GM13977 (cell line): Measurements from ENCODE around the gene STK26.
"Not testable (repeated sequence)": the region's sequence is repeated elsewhere in the genome, so short reads cannot be mapped to it uniquely, and the experiment has no call there.

Experiments used
- DNase-seq: peaks from one replicate; pipeline ENCODE4 v3.0.0; 2012; ENCODE audit warnings: low spot score
- in situ Hi-C: fragments of 300-500 bp; cut with MboI; formaldehyde crosslinking; loops from one replicate; pipeline ENCODE4 v1.12.0; 2022; ENCODE audit warnings: low sequenced_read_pairs, low pct_unique_long_range_greater_than_20kb, mixed read lengths, inconsistent platforms; ENCODE audit not compliant: unreplicated experiment
- TF ChIP-seq, protein P1 (sequence below): IDR thresholded peaks from 2 replicates; pipeline ENCODE4 v1.5.1; 2012; ENCODE audit warnings: mild to moderate bottlenecking, control low read depth; ENCODE audit not compliant: insufficient read depth; ENCODE audit errors: extremely low read depth, missing control alignments

Gene STK26

GRCh38 chrX:131988236-131988635 lies 34.9 kb upstream of the STK26 start:
- in situ Hi-C loops = no loop called here
- TF ChIP-seq, protein P1, sequence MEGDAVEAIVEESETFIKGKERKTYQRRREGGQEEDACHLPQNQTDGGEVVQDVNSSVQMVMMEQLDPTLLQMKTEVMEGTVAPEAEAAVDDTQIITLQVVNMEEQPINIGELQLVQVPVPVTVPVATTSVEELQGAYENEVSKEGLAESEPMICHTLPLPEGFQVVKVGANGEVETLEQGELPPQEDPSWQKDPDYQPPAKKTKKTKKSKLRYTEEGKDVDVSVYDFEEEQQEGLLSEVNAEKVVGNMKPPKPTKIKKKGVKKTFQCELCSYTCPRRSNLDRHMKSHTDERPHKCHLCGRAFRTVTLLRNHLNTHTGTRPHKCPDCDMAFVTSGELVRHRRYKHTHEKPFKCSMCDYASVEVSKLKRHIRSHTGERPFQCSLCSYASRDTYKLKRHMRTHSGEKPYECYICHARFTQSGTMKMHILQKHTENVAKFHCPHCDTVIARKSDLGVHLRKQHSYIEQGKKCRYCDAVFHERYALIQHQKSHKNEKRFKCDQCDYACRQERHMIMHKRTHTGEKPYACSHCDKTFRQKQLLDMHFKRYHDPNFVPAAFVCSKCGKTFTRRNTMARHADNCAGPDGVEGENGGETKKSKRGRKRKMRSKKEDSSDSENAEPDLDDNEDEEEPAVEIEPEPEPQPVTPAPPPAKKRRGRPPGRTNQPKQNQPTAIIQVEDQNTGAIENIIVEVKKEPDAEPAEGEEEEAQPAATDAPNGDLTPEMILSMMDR = no peak
- DNase-seq = no peak

GRCh38 chrX:132001127-132001526 lies 22.0 kb upstream of the STK26 start:
- in situ Hi-C loops = no loop called here
- TF ChIP-seq, protein P1 = no peak
- no peak for DNase-seq

GRCh38 chrX:132004728-132005127 lies 18.4 kb upstream of the STK26 start:
- DNase-seq = no peak
- in situ Hi-C loops = no loop called here
- TF ChIP-seq, protein P1 = no peak

DNA sequence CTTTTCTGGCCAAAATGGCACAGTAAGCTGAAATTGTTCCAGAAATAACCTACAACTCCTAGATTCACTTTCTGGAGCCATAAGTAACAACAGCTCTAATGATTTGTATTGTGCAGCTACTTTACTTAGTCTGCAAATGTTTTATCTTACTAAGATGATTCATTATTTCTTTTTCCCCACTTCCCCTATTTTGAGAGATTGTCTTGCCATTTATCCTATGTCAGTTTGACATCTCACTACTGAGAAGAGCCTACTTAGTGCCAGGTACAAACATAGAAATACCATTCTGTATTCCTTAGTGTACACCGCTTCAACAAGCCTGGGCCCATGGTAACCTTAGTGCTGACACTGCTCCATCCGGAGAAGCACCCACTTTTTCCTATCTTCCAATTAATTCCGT lies 13.8 kb upstream of the STK26 start:
- DNase-seq = no peak
- in situ Hi-C loops = no loop called here
- TF ChIP-seq, protein P1 = no peak

GRCh38 chrX:132010213-132010612 lies 12.9 kb upstream of the STK26 start:
- in situ Hi-C loops, DNase-seq: not testable (repeated sequence)

GRCh38 chrX:132015875-132016274 lies 7.2 kb upstream of the STK26 start:
- no peak for DNase-seq
- in situ Hi-C loops = no loop called here
- TF ChIP-seq, protein P1 = no peak

- DNase-seq = no peak
- in situ Hi-C loops = no loop called here
- TF ChIP-seq, protein P1 = no peak
These were observed 6.3 kb upstream of the STK26 start for GRCh38 chrX:132016628-132017430.
